Effector CD8-positive, alpha-beta T cell (primary cell): ENCODE data around the gene NRP2.

ENCODE experiments used
- DNase-seq: peaks from one replicate; lab custom pipeline; 2025; lab: John Stamatoyannopoulos, UW

The NRP2 gene

GRCh38 chr2:205709319-205709718 lies 27.0 kb downstream of the NRP2 start:
- DNase-seq, result no peak

DNA sequence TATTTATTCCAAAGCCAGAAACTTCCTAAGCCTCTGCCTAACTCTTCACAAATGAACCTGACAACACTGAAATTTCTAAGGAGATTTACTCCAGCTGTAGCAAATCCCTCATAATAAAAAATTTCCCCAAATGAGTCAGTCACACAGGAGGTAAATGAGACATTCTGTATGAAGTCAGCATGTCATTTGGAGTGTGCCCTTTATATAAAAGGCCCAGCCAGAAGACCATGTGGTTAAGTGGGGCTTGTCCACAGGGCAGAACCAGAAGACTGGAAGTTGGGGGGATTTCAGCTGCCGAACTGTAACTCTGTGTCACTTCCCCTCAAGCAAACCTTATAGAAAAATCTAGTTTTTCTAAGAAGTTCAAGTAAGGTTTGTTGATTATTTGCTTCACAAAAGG lies 30.2 kb downstream of the NRP2 start:
- no peak for DNase-seq

DNA sequence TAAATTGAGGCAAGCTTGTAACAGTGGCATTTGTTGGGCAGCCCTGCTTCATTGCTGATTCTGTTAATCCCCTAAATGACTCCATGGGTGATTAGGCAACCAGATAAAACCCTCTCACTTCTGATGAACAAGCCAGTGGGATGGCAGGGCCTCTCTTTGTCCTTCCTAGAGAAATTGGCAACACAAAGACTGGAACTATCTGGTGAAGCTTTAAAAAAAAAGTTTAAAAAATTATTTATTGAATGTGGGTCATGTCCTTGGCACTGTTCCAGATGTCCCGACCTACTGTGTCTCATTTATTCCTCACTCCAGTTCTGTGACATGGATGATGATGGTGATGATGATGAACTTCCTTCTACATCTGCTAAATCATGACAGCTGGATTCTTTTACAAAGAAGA lies 30.8 kb downstream of the NRP2 start:
- no peak for DNase-seq

DNA sequence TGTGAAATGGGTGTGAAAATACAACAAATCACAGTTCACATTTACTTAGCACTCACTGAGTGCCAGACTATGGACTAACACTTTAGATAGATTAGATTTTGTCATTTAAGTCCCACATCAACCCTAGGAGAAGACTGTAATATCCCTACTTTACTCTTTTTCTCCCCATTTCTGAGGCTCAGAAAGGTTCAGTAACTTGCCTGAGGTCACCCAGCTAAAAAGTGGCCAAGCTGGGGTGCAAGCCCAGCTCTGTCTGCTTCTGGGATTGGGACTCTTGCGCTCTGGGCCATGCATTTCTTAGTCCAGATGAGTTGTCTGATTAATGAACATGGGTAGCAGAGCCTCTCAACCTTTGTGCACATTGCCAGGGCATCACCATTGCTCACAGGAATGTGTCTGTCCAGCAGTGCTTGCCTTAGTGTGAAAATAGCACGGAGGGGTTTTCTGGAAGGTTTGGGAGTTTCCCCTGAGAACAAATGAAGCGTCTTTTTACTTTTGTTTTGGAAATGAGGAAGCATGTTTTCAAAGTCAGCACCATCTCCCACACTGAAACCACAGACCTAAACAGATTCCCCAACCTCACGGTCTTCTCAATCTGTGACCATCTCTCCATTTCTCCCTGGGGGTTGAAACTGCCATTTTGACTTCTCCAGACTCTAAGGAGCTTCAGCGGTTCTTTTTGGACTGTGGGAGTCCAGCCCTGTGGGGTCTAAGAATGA lies 31.9 kb downstream of the NRP2 start:
- DNase-seq, result no peak

- DNase-seq, result no peak
Measured at GRCh38 chr2:205714789-205715720, 32.8 kb downstream of the NRP2 start.

DNA sequence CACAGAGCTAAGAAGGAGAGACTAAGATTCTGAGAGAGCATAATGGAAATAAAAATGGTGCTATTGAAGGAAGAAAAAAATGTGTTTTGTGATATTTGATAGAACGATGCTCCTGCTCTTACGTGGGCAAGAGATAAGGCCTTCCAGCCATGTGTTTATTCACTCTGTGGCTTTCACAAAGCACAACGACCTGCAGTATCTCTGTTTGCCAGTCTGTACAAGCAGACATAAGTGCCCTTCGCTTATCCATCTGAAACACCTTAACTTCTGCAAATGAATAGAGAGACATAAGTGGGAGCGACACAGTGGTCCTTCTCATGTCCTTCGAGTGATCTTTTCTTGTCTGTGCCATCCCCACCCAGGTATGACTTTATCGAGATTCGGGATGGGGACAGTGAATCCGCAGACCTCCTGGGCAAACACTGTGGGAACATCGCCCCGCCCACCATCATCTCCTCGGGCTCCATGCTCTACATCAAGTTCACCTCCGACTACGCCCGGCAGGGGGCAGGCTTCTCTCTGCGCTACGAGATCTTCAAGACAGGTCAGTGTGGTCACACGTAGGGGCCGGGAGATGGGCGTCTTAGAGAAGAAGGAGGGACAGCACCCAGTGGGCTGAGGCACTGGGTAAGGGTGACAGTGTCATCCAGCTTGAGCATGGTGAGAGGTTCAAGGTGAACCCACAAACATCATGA lies 33.7 kb downstream of the NRP2 start:
- no peak for DNase-seq

- DNase-seq, result no peak
Measured at GRCh38 chr2:205717175-205717846, 35.0 kb downstream of the NRP2 start.

GRCh38 chr2:205717999-205718398 lies 35.7 kb downstream of the NRP2 start:
- no peak for DNase-seq

- DNase-seq, result no peak
Measured at GRCh38 chr2:205719847-205720246, 37.5 kb downstream of the NRP2 start.

DNA sequence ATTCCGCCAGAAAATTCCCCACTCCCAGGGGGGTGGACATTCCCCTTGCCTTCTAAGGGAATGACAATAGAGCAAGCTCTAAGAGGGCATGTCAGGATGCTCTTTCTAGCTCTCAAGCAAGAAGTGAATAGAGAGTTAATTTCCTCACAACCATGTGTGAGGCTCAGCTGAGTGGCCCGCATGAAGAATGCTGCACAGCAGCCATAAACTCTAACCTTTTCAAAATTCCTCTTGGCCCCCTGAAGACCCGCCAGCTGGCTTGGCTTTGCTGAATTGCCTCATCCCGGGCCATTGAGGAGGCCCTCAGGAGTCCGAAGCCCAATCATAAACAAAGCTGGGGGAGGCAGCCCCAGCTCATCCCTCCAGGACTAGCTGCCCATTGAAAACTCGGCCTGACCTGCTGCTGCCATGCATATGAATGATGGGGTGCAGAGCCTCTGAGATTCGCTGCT lies 38.2 kb downstream of the NRP2 start:
- no peak for DNase-seq

- no peak for DNase-seq
Measured at GRCh38 chr2:205721057-205721449, 38.8 kb downstream of the NRP2 start.

DNA sequence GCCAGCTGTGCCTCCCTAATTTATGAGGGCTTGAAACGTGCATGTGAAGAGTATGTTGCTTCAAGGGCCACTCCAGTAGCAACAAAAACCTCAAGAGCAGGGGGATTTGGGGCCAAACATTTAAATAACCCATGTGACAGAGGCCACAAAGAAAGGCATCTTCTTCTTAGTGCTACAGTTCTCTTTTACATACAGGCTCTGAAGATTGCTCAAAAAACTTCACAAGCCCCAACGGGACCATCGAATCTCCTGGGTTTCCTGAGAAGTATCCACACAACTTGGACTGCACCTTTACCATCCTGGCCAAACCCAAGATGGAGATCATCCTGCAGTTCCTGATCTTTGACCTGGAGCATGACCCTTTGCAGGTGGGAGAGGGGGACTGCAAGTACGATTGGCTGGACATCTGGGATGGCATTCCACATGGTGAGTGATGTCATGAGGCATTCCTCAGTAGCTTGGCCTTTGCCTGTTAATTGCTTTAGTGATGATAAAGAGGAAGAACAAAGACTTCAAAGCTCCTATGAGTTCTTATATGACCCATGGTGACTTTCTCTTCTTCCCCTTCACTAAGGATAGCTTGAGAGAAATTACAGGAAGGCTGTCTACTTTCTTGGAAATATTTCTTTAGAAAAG lies 40.1 kb downstream of the NRP2 start:
- no peak for DNase-seq

- no peak for DNase-seq
Measured at GRCh38 chr2:205723179-205723578, 40.9 kb downstream of the NRP2 start.

GRCh38 chr2:205725059-205725458 lies 42.8 kb downstream of the NRP2 start:
- DNase-seq, result no peak

DNA sequence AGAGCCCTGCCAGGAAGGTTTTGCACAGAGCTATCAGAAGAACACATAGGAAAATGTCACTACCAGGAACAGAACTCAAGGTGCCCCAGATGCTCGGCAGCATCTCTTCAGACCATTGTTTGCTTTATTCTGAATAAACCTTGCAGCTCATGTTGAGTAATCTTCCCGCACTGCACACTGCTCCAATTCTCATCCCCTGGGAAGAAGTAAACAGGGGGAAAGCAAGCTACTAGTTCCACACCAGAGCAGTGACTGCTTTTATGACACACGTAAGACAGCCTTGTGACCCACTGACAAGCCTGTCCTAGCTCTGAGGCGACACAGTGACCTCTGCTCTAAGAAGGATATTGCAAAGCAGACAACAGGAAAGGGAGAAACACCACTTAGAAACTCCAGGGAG lies 44.2 kb downstream of the NRP2 start:
- DNase-seq, result no peak

DNA sequence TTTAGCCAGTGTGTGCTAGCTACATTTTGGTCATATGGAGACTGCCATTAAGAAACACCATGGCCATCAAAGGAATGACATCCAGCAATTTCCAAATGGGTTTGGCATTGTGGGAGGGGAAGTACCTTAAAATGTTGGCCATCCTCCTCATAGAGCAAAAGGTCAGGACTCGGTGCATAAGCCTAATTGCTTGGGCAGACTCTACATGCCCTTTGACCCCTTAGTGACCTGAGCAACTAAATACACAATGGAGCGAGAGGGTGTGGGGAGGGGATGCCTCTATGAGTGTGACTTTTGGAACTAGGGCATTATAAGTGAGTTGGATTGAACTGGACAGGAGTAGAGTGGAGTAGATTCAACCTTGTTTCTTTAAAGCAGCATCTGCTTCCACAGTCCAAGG lies 44.9 kb downstream of the NRP2 start:
- no peak for DNase-seq

- no peak for DNase-seq
Measured at GRCh38 chr2:205728366-205728765, 46.1 kb downstream of the NRP2 start.

DNA sequence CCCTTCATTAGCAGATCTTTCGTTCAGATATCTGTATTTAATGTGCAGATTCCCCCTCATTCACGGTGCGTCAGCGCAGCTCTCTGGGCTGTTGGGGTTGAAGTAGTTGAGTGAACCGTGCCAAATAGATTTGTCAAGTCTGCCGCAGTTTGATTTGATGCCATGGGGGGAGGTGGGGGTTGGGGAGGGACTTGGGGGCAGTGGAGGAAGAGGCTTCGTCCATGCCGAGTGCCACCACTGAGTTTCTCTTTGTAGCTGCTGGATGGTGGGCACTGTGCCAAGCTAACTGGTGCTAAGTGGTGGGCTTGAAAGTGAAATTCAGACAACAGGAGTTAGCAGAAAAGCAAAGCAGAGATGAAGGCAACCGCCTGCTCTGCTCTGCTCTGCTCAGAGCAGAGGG lies 47.9 kb downstream of the NRP2 start:
- no peak for DNase-seq

DNA sequence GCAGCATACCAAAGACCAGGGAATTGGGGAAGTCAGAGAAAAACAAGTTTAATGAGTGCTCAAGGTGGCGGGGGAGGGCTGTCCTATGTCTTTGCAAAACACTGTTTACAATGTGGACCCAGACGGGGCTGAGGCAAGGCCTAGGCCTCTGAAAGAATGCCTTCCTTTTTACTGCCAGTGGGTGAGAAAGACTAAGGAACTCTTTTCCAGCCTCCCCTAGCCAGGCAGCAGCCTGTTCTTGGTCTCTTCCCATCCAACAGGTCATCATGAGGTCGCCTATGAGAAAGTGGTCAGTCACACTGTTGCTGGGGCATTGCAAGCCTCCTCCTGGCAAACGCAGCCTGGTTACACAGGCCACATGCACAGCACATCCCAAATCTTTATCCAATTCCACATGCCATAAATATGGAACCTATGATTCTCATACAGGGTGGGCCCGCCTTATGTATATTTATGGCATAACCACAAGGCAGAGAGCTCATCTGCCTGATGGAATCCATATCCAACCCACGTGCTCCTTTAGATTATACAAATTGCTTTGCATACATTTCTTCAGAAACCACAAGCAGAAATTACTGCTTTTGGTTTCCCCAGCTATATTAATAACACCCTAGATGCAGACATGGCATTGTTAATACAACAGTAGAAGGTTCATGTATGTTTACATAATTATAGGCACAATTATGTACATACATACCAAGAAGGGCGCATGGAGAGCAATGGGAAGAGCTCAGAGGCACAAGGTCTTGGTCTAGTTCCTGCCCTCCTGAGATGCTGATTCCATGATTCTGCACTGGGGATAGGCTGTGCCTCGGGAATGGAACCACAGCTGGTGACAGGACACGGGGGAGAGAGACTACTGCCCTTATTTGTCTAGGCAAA lies 48.6 kb downstream of the NRP2 start:
- no peak for DNase-seq

GRCh38 chr2:205731583-205731981 lies 49.3 kb downstream of the NRP2 start:
- DNase-seq, result no peak

DNA sequence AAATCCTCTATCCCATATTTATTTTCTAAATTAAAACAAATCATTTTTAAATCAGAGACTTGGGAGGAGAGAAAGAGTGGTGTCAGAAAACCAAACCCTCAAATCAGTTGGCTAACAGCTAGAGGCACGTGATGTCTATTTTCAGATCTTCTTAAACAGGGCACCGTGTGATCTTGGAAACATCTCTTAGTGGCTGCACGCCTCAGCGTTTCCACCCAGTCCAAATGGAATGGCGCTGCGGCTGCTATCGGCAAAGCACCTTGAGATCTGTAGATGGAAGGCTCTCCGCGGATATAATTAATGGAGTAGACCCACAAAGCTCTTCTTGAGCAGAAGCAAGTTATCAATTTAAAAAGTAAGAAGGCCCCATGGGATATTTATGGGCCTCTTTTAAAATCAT lies 50.0 kb downstream of the NRP2 start:
- DNase-seq, result no peak
